ENCODE results near the gene STYK1.

STYK1 gene

DNA sequence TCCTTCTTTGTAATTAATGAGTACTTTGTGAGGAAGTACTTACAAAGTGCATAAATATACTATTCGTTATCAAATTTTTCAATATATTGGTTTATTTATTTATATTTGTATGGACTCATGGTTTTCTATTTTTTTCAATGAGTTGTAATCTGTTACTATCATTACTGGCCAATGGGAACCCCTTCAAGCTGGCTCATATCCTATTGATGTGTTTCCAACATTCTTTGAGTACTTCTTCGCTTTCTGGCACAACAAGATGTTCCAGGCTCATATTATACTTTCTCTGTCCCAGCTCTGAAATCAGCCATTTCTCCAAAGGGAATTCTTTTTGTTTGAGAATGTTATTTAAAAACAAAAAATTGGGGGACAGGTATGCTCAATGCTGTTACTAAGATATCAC, 31.8 kb upstream of the STYK1 start:
- TF ChIP-seq, protein P1, sequence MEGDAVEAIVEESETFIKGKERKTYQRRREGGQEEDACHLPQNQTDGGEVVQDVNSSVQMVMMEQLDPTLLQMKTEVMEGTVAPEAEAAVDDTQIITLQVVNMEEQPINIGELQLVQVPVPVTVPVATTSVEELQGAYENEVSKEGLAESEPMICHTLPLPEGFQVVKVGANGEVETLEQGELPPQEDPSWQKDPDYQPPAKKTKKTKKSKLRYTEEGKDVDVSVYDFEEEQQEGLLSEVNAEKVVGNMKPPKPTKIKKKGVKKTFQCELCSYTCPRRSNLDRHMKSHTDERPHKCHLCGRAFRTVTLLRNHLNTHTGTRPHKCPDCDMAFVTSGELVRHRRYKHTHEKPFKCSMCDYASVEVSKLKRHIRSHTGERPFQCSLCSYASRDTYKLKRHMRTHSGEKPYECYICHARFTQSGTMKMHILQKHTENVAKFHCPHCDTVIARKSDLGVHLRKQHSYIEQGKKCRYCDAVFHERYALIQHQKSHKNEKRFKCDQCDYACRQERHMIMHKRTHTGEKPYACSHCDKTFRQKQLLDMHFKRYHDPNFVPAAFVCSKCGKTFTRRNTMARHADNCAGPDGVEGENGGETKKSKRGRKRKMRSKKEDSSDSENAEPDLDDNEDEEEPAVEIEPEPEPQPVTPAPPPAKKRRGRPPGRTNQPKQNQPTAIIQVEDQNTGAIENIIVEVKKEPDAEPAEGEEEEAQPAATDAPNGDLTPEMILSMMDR (IDR thresholded peaks at IDR 0.05; ENCODE audit: low read depth, low read length): no peak
- H3K4me3 ChIP-seq (replicated peaks in 1 of 2; ENCODE audit: low read depth in 2 of 2, low read length in 2 of 2): no peak overlapping the region
- DNase-seq (ENCODE audit: low read depth in 2 of 2): peak; percentile 65 to 72

DNA sequence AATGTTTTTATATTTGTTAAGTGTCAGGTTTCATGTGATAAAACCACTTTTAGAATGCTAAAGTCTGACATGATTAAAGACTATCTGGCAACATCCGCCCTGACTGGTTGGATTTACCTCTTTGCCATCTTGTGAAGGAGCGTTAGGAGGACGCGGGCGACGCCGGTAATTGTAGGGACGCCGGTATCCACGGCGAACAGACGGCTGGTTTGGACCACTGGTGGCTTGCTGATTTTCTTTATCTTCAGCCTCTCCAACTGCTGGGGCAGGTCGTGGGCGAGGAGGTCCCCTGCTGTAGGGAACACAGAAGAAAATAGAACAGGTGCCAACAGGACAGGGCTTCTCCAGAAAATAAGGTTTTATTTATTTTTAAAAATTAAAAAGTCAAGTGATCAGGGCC, 28.0 kb upstream of the STYK1 start:
- H3K4me3 ChIP-seq (replicated peaks in 1 of 2; ENCODE audit: low read depth in 2 of 2, low read length in 2 of 2): no peak overlapping the region
- DNase-seq (ENCODE audit: low read depth in 2 of 2): no peak
- TF ChIP-seq, protein P1 (IDR thresholded peaks at IDR 0.05; ENCODE audit: low read depth, low read length): no peak

DNA sequence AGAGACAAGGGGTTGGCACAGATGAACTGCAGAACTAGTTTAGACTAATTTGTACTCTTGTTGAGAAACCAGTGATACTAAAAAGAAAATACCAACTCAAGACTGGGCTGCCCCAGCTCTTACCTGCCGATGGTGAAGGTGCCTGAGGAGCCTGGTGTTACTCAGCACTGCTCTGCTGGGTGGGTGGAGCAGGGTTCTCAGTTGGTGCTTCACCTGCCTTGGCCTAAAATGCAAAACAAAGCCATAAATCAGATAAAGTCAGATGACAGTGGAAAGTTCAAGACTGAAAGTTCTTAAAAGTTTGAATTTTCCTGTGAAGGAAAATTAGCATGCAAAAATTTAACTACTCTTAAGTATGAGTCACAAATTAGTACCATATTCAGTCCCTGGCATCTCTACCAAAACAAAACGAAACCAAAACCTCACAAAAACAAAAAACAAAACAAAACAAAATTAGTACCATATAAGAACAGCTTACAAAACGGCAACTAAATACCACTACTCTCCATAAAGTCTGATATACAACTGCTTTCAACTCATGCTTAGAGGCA, 27.4 kb upstream of the STYK1 start:
- no peak for DNase-seq (ENCODE audit: low read depth in 2 of 2)
- no peak overlapping the region for H3K4me3 ChIP-seq (replicated peaks in 1 of 2; ENCODE audit: low read depth in 2 of 2, low read length in 2 of 2)
- TF ChIP-seq, protein P1 (IDR thresholded peaks at IDR 0.05; ENCODE audit: low read depth, low read length): no peak

DNA sequence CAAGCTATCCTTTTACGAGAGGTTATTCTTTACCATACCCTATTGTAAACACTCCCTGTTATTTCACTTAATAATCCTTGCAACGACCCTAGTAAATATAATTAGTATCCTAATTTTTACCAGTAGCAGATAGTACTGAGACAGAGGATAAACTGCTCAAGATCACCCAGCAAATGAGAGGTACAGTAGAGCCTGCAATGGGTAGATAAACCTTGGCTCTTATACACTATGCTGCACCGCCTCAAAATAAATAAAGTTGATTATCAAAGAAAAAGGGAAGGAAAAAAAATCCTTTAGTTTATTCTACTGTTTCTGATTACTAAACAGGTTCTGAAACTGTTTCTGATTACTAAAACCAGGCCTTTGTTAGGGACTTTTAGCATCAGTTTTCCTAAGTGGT, 26.7 kb upstream of the STYK1 start:
- DNase-seq (ENCODE audit: low read depth in 2 of 2): no peak
- no peak overlapping the region for H3K4me3 ChIP-seq (replicated peaks in 1 of 2; ENCODE audit: low read depth in 2 of 2, low read length in 2 of 2)
- TF ChIP-seq, protein P1 (IDR thresholded peaks at IDR 0.05; ENCODE audit: low read depth, low read length): no peak

DNA sequence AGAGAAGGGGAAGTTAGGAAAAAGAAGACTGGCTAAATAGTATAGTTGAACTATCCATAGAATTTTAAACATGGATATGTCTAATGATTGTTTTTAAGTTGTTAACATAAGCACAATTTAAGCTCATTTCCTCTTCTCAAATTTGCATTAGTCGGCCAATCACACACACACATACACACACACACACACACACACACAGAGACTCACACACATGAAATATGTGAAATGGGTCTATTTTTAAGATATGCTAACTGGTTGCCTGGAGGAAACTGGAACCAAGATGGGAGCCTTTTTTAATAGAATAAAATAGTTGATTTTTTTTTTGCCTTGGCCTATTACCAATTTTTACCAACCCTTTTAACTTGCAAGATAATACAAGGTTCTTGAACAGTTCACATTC, 24.0 kb upstream of the STYK1 start:
- TF ChIP-seq, protein P1 (IDR thresholded peaks at IDR 0.05; ENCODE audit: low read depth, low read length): no peak
- H3K4me3 ChIP-seq (replicated peaks in 1 of 2; ENCODE audit: low read depth in 2 of 2, low read length in 2 of 2): no peak overlapping the region
- no peak for DNase-seq (ENCODE audit: low read depth in 2 of 2)

DNA sequence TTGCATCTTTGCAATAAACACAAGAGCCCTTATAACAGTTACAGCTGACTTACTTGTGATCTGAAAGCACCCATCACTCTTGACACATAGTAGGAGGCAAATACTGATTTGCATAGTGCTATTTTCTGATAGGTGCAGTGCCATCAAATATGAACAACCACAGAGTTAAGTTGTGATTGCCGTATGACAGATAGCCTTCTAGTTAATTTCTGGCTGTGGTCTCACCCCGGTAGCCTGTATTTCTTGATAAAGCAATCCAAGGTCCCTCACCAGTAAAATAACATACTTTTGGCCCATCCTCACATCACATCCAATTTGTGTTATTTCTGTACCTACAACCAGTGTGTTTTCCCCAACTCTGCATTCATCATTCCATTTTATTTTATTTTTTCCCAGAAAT, 23.3 kb upstream of the STYK1 start:
- no peak for DNase-seq (ENCODE audit: low read depth in 2 of 2)
- TF ChIP-seq, protein P1 (IDR thresholded peaks at IDR 0.05; ENCODE audit: low read depth, low read length): no peak
- H3K4me3 ChIP-seq (replicated peaks in 1 of 2; ENCODE audit: low read depth in 2 of 2, low read length in 2 of 2): no peak overlapping the region

DNA sequence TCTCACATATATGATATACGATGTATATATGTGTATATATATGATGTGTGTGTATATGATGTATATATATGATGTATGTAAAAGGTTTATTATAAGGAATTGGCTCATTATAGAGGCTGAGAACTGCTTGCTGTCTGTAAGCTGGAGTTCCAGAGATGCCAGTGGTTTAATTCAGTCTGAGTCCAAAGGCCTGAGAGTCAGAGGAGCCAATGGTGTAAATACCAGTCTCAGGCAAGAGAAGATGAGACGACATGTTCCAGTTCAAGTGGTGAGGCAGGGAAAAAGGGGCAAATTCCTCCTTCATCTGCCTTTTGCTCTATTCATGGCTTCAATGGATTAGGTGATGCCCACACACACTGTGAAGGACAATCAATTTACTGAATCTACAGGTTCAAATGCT, 17.1 kb upstream of the STYK1 start:
- DNase-seq (ENCODE audit: low read depth in 2 of 2): no peak
- TF ChIP-seq, protein P1 (IDR thresholded peaks at IDR 0.05; ENCODE audit: low read depth, low read length): no peak

More for the DNA sequence above, 17.1 kb upstream of the STYK1 start:
- H3K4me3 ChIP-seq (replicated peaks in 1 of 2; ENCODE audit: low read depth in 2 of 2, low read length in 2 of 2): no peak overlapping the region

Data from cardiac fibroblast (primary cell).